Measurements from ENCODE around the gene MDC1. TPM values are rescaled to one million over a fixed set of nuclear protein-coding genes. Genes with fewer than 3 reads are reported as not detected.
"Not testable (repeated sequence)": the region's sequence is repeated elsewhere in the genome, so short reads cannot be mapped to it uniquely, and the experiment has no call there.

The MDC1 gene
- total RNA-seq, 4 donors from 2014 or later, result 3.6 to 8.9 (median 6.2) TPM

DNA sequence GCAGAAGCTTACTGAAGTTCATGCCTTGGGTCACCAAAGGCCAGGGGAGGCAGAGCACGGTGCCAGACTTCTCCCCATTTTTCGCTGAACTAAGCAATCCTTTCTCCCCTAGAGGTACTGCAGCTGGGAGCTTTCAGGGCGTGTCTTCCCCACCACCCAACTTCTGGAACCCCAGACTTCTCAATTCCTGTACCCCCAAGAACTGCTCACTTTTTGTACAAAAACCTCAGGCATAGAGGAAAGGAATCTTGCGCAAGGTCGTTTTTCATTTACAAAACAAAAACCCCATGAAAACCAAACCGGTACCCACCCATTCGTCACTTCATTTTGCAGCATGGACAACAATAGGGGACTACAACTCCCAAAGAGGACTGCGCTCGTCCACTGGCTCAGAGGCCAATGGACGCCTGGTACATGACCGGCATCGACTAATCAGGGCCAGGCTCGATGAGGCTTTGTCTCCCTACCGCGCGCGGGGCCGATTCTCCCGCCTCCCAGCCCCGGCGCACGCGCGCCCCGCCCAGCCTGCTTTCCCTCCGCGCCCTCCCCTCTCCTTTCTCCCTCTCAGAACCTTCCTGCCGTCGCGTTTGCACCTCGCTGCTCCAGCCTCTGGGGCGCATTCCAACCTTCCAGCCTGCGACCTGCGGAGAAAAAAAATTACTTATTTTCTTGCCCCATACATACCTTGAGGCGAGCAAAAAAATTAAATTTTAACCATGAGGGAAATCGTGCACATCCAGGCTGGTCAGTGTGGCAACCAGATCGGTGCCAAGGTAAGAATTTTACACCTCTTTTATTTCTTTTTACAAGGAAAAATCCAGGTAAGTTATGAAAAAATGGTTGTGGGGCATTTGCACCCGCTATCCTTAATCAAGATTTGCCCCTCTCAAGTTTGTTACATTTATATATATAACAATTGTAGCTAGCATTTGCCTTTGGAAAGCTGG is 3.0 kb upstream of the MDC1 start, which contains the start of gene TUBB:
Gene TUBB (plus strand): TSS at position 562 of the 947 bp plus-strand sequence. CDS start 155 bp downstream, at position 717.
- Histone ChIP-seq H3K9me3 (no peaks in the 10 kb centered on the region), H3K4me3 (peak within 1 kb of the TSS; percentile 68 to 99 (median 81)), H3K4me1 (peaks cover 32 to 33% of the 10 kb centered on the region in 2 donors), H3K36me3 (peaks cover 0 to 24% of the 10 kb centered on the region in 2 donors), H3K27me3 (no peaks in the 10 kb centered on the region), H3K27ac (peak within 1 kb of the TSS; percentile 94 to 99 (median 97))
- DNase-seq (peak; percentile 97 to 98), ATAC-seq (peak; percentile 72 to 75)
- TF ChIP-seq POLR2A (IDR thresholded peaks at IDR 0.05) (peak; percentile 87 to 91), CTCF (IDR thresholded peaks at IDR 0.05 in 4 of 5, conservative IDR thresholded peaks at IDR 0.05 in 1 of 5) (peak in 3 of 5 experiments; percentile 6 to 34 (median 31))
- intact Hi-C loops (cut with DNase I; ENCODE audit: low total_unique reads) (loop anchor here (1.0 to 10.0 kb wide), 4 partner anchors 23 to 1475 kb away; partner anchors contain the start of genes ABCF1, FLOT1, GPSM3 and MRPS18B), in situ Hi-C loops (cut with MboI; ENCODE audit: low sequenced_read_pairs in 4 of 4) (loop anchor here (5.0 kb wide), 2 partner anchors 38 to 43 kb away; no protein-coding TSS in a partner anchor)

DNA sequence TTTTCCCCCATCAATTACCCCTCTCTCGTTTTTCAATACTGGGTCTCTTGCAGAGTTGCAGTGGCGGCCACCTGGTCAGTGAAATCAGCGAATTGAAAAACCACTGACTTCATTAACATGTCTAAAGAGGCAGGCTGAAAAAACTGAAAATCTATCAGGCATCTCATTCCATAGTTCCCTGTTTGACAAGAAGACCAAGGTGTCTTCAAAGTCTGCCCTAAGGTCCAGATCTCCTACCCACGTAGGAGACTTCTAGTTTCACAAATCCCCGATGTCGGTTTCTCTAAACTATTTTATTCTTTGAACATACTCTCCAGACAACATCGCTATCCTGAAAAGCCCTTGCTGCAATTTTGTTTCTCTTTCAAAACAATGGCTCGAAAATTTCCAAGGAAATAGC is 2.3 kb upstream of the MDC1 start:
- Histone ChIP-seq H3K9me3 (no peaks in the 10 kb centered on the region), H3K36me3 (peaks cover 0 to 20% of the 10 kb centered on the region in 2 donors), H3K4me3 (peak overlapping the region; percentile 52 to 99 (median 76)), H3K27me3 (no peaks in the 10 kb centered on the region), H3K27ac (peak overlapping the region; percentile 94 to 99 (median 97)), H3K4me1 (peaks cover 32 to 33% of the 10 kb centered on the region in 2 donors)
- DNase-seq, result no peak
- intact Hi-C loops (cut with DNase I; ENCODE audit: low total_unique reads) (loop anchor here (10.0 kb wide), 1 partner anchor 1475 kb away; the partner anchor contains the start of genes GPSM3 and PBX2), in situ Hi-C loops (cut with MboI; ENCODE audit: low sequenced_read_pairs in 4 of 4) (no loop called here)
- ATAC-seq, result no peak
- TF ChIP-seq CTCF (IDR thresholded peaks at IDR 0.05 in 4 of 5, conservative IDR thresholded peaks at IDR 0.05 in 1 of 5), result no peak
- no peak for TF ChIP-seq POLR2A (IDR thresholded peaks at IDR 0.05)

DNA sequence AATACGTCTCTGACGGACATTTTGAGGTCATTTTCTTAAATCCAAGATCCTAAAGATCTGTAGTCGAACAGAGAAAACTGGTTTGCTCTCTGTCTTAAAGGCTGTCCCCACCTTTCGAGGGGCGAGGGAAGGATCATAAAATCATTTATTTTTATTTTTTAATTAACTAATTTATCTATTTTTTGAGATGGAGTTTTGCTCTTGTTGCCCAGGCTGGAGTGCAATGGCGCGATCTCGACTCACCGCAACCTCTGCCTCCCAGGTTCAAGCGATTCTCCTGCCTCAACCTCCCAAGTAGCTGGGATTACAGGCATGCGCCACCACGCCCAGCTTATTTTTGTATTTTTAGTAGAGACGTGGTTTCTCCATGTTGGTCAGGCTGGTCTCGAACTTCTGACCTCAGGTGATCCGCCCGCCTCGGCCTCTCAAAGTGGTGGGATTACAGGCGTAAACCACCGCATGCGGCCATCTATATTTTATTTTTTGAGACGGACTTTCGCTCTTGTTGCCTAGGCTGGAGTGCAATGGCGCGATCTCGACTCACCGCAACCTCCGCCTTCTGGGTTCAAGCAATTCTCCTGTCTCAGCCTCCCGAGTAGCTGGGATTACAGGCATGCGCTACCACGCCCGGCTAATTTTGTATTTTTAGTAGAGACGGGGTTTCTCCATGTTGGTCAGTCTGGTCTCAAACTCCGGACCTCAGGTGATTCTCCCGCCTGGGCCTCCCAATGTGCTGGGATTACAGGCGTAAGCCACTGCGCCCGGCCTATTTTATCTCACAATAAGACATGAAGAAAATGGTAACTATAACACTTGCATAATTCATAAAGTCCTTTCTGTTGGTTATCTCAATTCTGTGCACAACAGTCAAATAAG is 1.0 kb upstream of the MDC1 start:
- in situ Hi-C loops (cut with MboI; ENCODE audit: low sequenced_read_pairs in 4 of 4), result not testable (repeated sequence)

DNA sequence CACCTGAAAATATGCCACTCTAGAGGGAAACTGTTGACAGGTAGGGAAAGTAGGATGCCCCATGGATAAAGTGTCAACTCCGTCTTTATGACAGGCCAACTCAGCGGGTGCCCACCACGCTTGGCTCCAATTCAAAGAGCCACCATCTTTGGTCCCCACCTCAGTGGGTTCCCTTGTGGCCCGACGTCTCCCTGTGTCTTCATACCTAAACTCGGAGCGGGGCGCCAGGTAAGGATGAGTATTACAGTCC is 277 bp downstream of the MDC1 start:
- intact Hi-C loops (cut with DNase I; ENCODE audit: low total_unique reads), result loop anchor here (1.0 to 10.0 kb wide), 3 partner anchors 26 to 1478 kb away; partner anchors contain the start of genes GPSM3 and PBX2
- in situ Hi-C loops (cut with MboI; ENCODE audit: low sequenced_read_pairs in 4 of 4), result no loop called here

More for the DNA sequence above, 1.0 kb upstream of the MDC1 start:
- H3K27ac ChIP-seq, result peak overlapping the region; percentile 94 to 99 (median 97)
- not testable (repeated sequence) for H3K27me3 ChIP-seq, H3K9me3 ChIP-seq, DNase-seq, ATAC-seq
- H3K4me1 ChIP-seq, result peaks cover 32 to 33% of the 10 kb centered on the region in 2 donors
- H3K4me3 ChIP-seq, result peak overlapping the region; percentile 49 to 91 (median 76)
- H3K36me3 ChIP-seq, result peaks cover 0 to 20% of the 10 kb centered on the region in 2 donors
- intact Hi-C loops (cut with DNase I; ENCODE audit: low total_unique reads), result loop anchor here (1.0 to 10.0 kb wide), 3 partner anchors 27 to 1477 kb away; partner anchors contain the start of genes GPSM3 and PBX2

More for the DNA sequence above, 277 bp downstream of the MDC1 start:
- TF ChIP-seq CTCF (IDR thresholded peaks at IDR 0.05 in 4 of 5, conservative IDR thresholded peaks at IDR 0.05 in 1 of 5) (peak in 1 of 5 experiments; percentile 13), POLR2A (IDR thresholded peaks at IDR 0.05) (no peak)
- DNase-seq, result no peak
- Histone ChIP-seq H3K9me3 (no peaks in the 10 kb centered on the region), H3K27me3 (no peaks in the 10 kb centered on the region), H3K27ac (peak overlapping the region; percentile 94 to 99 (median 97)), H3K4me1 (peaks cover 22 to 26% of the 10 kb centered on the region in 2 donors), H3K36me3 (peaks cover 0 to 29% of the 10 kb centered on the region in 2 donors), H3K4me3 (peak overlapping the region; percentile 69 to 91 (median 86))
- ATAC-seq, result no peak

All from gastrocnemius medialis (tissue), 4 donors.